A549 (cell line): Measurements from ENCODE around the gene MRPL40. TPM values are rescaled to one million over a fixed set of nuclear protein-coding genes. Genes with fewer than 3 reads are reported as not detected.

Experiments
- ATAC-seq, 2 experiments: fragments of 200-7000 bp in 1 of 2; fragments of >200 bp in 1 of 2; cut with Nextera tagmentation in 1 of 2; cut with Tn5 transposase in 1 of 2; 3 replicates each; pipeline versions ENCODE4 v1.8.0 to v1.9.1; 2018 to 2020; ENCODE audit warnings: mild to moderate bottlenecking in 1 of 2, moderate library complexity in 1 of 2
- CTCF ChIA-PET: fragments of 300-600 bp; sonication (Branson Sonifier 250); formaldehyde crosslinking; extraction: SDS; loops from one replicate; lab custom pipeline; 2021; ENCODE audit warnings: antibody characterized with exemption, inconsistent platforms; lab: Yijun Ruan, JAX
- POLR2A ChIA-PET: fragments of 350-600 bp; formaldehyde crosslinking; extraction: SDS; loops from one replicate; lab custom pipeline; 2021; ENCODE audit warnings: antibody characterized with exemption, inconsistent platforms; lab: Yijun Ruan, JAX
- DNase-seq, 2 experiments: peaks; one replicate each; pipeline versions ENCODE4 v3.0.0 to v3.0.0-alpha.2; 2011 to 2016; ENCODE audit warnings: low read depth in 1 of 2, low spot score in 1 of 2
- FAIRE-seq: peaks from 2 replicates; lab custom pipeline; 2011; peaks lifted over from hg19 to GRCh38; lab: Jason Lieb, UNC
- H3K27ac ChIP-seq, 2 experiments: fragments of >200 bp; sonication (Bioruptor Twin); formaldehyde crosslinking; 3 replicates each; pipeline ENCODE4 v1.5.1; 2016 to 2017
- H3K4me1 ChIP-seq: fragments of >200 bp; sonication (Bioruptor Twin); formaldehyde crosslinking; 3 replicates; pipeline ENCODE4 v1.6.1; 2016
- H3K4me2 ChIP-seq: fragments of >200 bp; sonication (Bioruptor Twin); formaldehyde crosslinking; 3 replicates; pipeline ENCODE4 v1.6.1; 2016
- H3K4me3 ChIP-seq: fragments of >200 bp; sonication (Bioruptor Twin); formaldehyde crosslinking; 3 replicates; pipeline ENCODE4 v1.5.1; 2016
- H3K9me3 ChIP-seq: fragments of >200 bp; sonication (Bioruptor Twin); formaldehyde crosslinking; 3 replicates; pipeline ENCODE4 v1.6.1; 2016
- BCL3 ChIP-seq: fragments of >200 bp; sonication (Bioruptor Twin); formaldehyde crosslinking; IDR thresholded peaks from 3 replicates; pipeline ENCODE4 v1.6.1; 2016
- BHLHE40 ChIP-seq: IDR thresholded peaks from 2 replicates; pipeline ENCODE4 v1.6.1; 2012; ENCODE audit warnings: low read depth, low read length, inconsistent platforms
- E2F6 ChIP-seq: IDR thresholded peaks from 2 replicates; pipeline ENCODE4 v1.6.1; 2012; ENCODE audit warnings: low read depth, borderline replicate concordance
- ESRRA ChIP-seq: fragments of 150-350 bp; IDR thresholded peaks from 2 replicates; pipeline ENCODE4 v1.6.1; 2014; ENCODE audit warnings: mild to moderate bottlenecking, low read length, borderline replicate concordance
- FOSB ChIP-seq: fragments of 250-450 bp; sonication (Bioruptor Pico); IDR thresholded peaks from 2 replicates; pipeline ENCODE4 v1.5.0; 2020; ENCODE audit warnings: mild to moderate bottlenecking, moderate library complexity
- HOXA7 ChIP-seq: fragments of 250-450 bp; sonication (Bioruptor Pico); IDR thresholded peaks from 2 replicates; pipeline ENCODE4 v1.5.0; 2020; ENCODE audit warnings: mild to moderate bottlenecking, moderate library complexity
- JUNB ChIP-seq: fragments of >200 bp; sonication (Bioruptor Twin); formaldehyde crosslinking; IDR thresholded peaks from 2 replicates; pipeline ENCODE4 v1.6.1; 2016
- MAZ ChIP-seq: fragments of 150-350 bp; IDR thresholded peaks from 2 replicates; pipeline ENCODE4 v1.6.1; 2014; ENCODE audit warnings: antibody characterized with exemption, low read depth, low read length, borderline replicate concordance
- NR3C1 ChIP-seq: fragments of >200 bp; sonication (Bioruptor Twin); formaldehyde crosslinking; IDR thresholded peaks from 3 replicates; pipeline ENCODE4 v1.6.1; 2017
- PHF8 ChIP-seq: fragments of 200-600 bp; sonication (generic); IDR thresholded peaks from 2 replicates; pipeline ENCODE4 v1.6.1; 2016; ENCODE audit warnings: low read depth, mild to moderate bottlenecking, antibody characterized with exemption, moderate library complexity, borderline replicate concordance
- POLR2A ChIP-seq: IDR thresholded peaks from 2 replicates; pipeline ENCODE4 v1.6.1; 2012; ENCODE audit warnings: mild to moderate bottlenecking, low read length
- POLR2AphosphoS2 ChIP-seq: conservative IDR thresholded peaks from 2 replicates; pipeline ENCODE4 v1.6.1; 2012; ENCODE audit warnings: low read length, improper control_type of control experiment, inconsistent platforms
- RAD21 ChIP-seq, 2 experiments: fragments of >200 bp in 1 of 2; sonication (Bioruptor Twin) in 1 of 2; formaldehyde crosslinking in 1 of 2; IDR thresholded peaks in 1 of 2; conservative IDR thresholded peaks in 1 of 2; 2 replicates in 1 of 2; 3 replicates in 1 of 2; pipeline ENCODE4 v1.6.1; 2012 to 2018; ENCODE audit warnings: inconsistent platforms in 1 of 2
- RFX5 ChIP-seq: fragments of 450-650 bp; IDR thresholded peaks from 2 replicates; pipeline ENCODE4 v1.7.1; 2014; ENCODE audit warnings: antibody characterized with exemption, mild to moderate bottlenecking, moderate library complexity
- SREBF2 ChIP-seq: fragments of 450-650 bp; IDR thresholded peaks from 2 replicates; pipeline ENCODE4 v1.6.1; 2014; ENCODE audit warnings: mild to moderate bottlenecking, moderate library complexity
- ZC3H11A ChIP-seq: fragments of 450-650 bp; IDR thresholded peaks from 2 replicates; pipeline ENCODE4 v1.6.1; 2014; ENCODE audit warnings: antibody characterized with exemption, mild to moderate bottlenecking
- ZNF302 ChIP-seq: fragments of 250-450 bp; sonication (Bioruptor Pico); IDR thresholded peaks from 2 replicates; pipeline ENCODE4 v1.9.0; 2021; ENCODE audit warnings: inconsistent platforms, mild to moderate bottlenecking, moderate library complexity
- ZSCAN20 ChIP-seq: fragments of 250-450 bp; sonication (Bioruptor Pico); IDR thresholded peaks from 2 replicates; pipeline ENCODE4 v1.8.0; 2022; ENCODE audit warnings: mild to moderate bottlenecking, moderate library complexity
- WGBS: methylation state at CpG from one replicate; pipeline ENCODE4 v1.1.6; 2017; ENCODE audit errors: missing lambda C conversion rate; 5-methylcytosine and 5-hydroxymethylcytosine counted together
- polyA plus RNA-seq, 4 experiments: library from polyadenylated mRNA; depleted of rRNA in 3 of 4; stranded (reverse); fragments of >200 nt; fragmentation: RNase III in 1 of 4; extraction: RNeasy Plus Mini Kit Qiagen cat#74134 plus additional on column Dnase treatment in 1 of 4; gene quantifications; 2 replicates in 3 of 4; 3 replicates in 1 of 4; pipeline ENCODE4 v1.2.3, GENCODE V29; 2011 to 2017
- TF ChIP-seq, protein P1 (sequence below): fragments of >200 bp; sonication (Bioruptor Twin); formaldehyde crosslinking; IDR thresholded peaks from 2 replicates; pipeline ENCODE4 v1.6.1; 2016
- TF ChIP-seq, protein P2 (sequence below): fragments of 200-600 bp; sonication (generic); IDR thresholded peaks from 2 replicates; pipeline ENCODE4 v1.6.1; 2016; ENCODE audit warnings: antibody characterized with exemption, mild to moderate bottlenecking, moderate library complexity

Gene MRPL40
- polyA plus RNA-seq, 2 of the 4 experiments (the other 2 are of a cell fraction): 32.1 to 45.7 TPM

DNA sequence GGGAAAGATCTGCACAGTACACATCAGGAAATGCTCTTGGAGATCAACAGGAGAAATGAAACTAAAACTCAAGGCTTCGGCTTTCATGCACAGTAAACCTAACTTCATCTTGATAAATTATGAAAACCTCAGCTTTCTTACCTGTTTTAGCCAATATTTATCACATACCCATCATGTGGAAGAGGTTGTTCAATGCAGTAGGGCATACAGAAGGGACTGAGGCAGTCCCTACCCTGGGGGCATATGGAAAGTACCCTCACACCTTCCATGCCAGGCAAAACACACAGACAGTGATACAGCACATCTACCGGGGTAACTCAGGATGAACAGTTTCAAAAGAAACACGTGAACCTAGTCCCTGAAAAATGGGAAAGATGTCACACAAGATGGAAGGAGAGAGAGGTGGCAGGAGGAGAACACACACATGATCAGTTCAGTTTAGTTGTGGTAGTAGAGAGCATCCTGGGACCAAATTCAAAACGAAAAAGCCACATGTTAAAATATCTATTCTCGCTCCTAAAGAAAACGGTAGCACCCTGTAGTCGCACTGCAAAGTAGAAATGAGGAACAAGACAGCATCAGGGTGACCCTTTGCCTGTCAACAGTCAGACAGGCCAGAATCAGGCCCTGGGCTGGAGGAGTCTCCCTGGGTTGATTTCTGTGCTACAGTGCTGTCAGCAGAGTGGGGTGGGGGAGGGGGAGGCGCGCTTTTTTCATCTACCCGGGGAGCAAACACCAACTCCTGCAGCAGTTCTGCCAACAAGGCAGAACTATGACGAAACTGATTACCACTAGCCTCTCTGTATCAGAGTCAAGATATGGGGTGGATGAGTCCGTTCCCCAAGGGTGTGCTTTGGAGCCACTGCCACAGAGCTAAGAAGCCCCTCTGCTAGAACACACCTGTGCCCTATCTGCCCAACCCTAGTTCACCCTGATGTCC is 2.1 kb upstream of the MRPL40 start:
- peaks cover 9% of the 10 kb centered on the region for H3K4me1 ChIP-seq
- peak overlapping the region; percentile 98 for H3K4me2 ChIP-seq
- DNase-seq: peak in 1 of 2 experiments; percentile 4
- peak overlapping the region; percentile 93 to 100 for H3K27ac ChIP-seq
- WGBS: 44% methylated on average over 7 of the region's 12 CpGs
- POLR2A ChIA-PET: no interaction called here
- ATAC-seq: no peak
- TF ChIP-seq POLR2AphosphoS2: no peak
- TF ChIP-seq MAZ: no peak
- TF ChIP-seq NR3C1: no peak
- TF ChIP-seq, protein P1, sequence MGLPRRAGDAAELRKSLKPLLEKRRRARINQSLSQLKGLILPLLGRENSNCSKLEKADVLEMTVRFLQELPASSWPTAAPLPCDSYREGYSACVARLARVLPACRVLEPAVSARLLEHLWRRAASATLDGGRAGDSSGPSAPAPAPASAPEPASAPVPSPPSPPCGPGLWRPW: no peak
- no peak for TF ChIP-seq BHLHE40
- TF ChIP-seq JUNB: no peak
- no peak for TF ChIP-seq RFX5
- no peak for TF ChIP-seq ZC3H11A
- TF ChIP-seq ESRRA: no peak
- no peak for TF ChIP-seq E2F6
- TF ChIP-seq SREBF2: no peak
- TF ChIP-seq, protein P2, sequence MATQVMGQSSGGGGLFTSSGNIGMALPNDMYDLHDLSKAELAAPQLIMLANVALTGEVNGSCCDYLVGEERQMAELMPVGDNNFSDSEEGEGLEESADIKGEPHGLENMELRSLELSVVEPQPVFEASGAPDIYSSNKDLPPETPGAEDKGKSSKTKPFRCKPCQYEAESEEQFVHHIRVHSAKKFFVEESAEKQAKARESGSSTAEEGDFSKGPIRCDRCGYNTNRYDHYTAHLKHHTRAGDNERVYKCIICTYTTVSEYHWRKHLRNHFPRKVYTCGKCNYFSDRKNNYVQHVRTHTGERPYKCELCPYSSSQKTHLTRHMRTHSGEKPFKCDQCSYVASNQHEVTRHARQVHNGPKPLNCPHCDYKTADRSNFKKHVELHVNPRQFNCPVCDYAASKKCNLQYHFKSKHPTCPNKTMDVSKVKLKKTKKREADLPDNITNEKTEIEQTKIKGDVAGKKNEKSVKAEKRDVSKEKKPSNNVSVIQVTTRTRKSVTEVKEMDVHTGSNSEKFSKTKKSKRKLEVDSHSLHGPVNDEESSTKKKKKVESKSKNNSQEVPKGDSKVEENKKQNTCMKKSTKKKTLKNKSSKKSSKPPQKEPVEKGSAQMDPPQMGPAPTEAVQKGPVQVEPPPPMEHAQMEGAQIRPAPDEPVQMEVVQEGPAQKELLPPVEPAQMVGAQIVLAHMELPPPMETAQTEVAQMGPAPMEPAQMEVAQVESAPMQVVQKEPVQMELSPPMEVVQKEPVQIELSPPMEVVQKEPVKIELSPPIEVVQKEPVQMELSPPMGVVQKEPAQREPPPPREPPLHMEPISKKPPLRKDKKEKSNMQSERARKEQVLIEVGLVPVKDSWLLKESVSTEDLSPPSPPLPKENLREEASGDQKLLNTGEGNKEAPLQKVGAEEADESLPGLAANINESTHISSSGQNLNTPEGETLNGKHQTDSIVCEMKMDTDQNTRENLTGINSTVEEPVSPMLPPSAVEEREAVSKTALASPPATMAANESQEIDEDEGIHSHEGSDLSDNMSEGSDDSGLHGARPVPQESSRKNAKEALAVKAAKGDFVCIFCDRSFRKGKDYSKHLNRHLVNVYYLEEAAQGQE: no peak
- TF ChIP-seq FOSB (CRISPR knock-in tag): no peak
- TF ChIP-seq ZNF302 (CRISPR knock-in tag): no peak
- TF ChIP-seq HOXA7 (CRISPR knock-in tag): no peak
- TF ChIP-seq POLR2A: no peak
- no peak for TF ChIP-seq RAD21 (conservative IDR thresholded peaks at IDR 0.05 in 1 of 2, IDR thresholded peaks at IDR 0.05 in 1 of 2)
- TF ChIP-seq, all 56 proteins: peak for 0
- FAIRE-seq: no peak
- no peaks in the 10 kb centered on the region for H3K9me3 ChIP-seq
- peak overlapping the region; percentile 99 for H3K4me3 ChIP-seq
- CTCF ChIA-PET: interaction anchor here (0.7 kb wide), 1 partner anchor 20 kb away, joined by 3 read pairs; no protein-coding TSS in a partner anchor

DNA sequence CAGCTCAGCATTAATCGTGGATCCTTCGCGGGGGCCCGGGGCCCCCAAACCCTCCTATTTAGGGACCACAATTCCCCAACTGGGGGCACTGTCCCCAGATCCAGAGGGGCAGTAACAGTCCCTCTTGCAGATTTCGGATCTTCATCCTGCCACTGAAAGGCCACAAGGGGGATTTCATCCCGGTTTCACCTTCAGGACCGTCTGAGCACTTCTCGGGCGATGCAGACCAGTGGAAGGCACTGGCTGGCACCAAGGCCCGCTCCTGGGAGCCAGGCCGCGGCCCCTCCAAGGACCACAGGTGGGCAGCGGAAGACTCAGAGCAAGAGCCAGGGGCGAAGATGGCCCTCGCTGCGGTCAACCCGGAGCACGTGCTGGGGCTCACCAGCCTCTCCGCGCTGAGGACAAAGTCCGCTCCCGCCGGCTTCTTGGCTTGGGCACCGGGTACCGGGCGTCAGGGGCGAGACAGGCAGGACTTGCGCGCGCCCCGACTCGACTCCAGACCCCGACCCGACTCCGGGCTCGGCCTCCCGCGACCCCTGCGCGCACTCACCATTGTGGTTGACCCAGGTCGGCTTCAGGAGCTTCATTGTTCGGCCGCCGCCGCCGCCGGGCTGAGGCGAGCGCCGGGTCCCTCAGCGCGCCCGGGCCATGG is 1.3 kb upstream of the MRPL40 start:
- Histone ChIP-seq H3K9me3 (no peaks in the 10 kb centered on the region), H3K4me2 (peak overlapping the region; percentile 98), H3K27ac (peak overlapping the region; percentile 93 to 100), H3K4me1 (peaks cover 9% of the 10 kb centered on the region), H3K4me3 (peak overlapping the region; percentile 99)
- 0% methylated on average over 8 of the region's 53 CpGs for WGBS
- no peak for TF ChIP-seq BCL3
- no peak for TF ChIP-seq ZSCAN20 (CRISPR knock-in tag)
- TF ChIP-seq PHF8: 0 out of 2 replicates have a peak, but pooled peaks have one; percentile 25
- peak; percentile 11 to 26 for DNase-seq
- CTCF ChIA-PET: interaction anchor here (1.0 kb wide), 1 partner anchor 251 kb away, joined by 3 read pairs; no protein-coding TSS in a partner anchor
- POLR2A ChIA-PET: interaction anchor here (0.6 to 2.0 kb wide), 6 partner anchors 17 to 286 kb away, joined by 3 to 5 read pairs (median 4); partner anchors contain the start of genes C22orf39, CDC45, ESS2 and SLC25A1
- FAIRE-seq: no peak
- 0 out of 6 replicates have a peak, but pooled peaks of 1 of the 2 experiments have one; percentile 8 for ATAC-seq
